Measurements from ENCODE around the gene CLEC2L.

The CLEC2L gene

DNA sequence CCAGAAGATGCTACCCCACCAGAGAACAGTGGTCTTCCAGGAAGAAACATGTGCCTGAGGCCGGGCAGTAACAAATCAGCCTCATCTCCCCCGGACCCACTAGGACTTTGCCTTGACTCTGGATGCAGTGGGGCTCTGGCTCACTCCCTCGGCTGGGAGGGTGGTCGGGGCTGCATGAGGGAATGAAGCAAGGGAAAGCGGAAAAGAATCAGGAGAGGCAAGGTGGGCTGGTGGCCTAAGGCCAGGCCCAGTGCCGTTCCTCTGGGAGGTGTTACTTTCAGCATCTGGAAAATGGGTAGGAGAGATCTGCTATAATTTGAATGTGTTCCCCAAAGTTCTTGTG, 51.8 kb downstream of the CLEC2L start:
- no peak for DNase-seq (ENCODE audit: low read depth in 2 of 2)

GRCh38 chr7:139576179-139576973, 52.9 kb downstream of the CLEC2L start:
- DNase-seq (ENCODE audit: low read depth in 2 of 2): no peak

DNA sequence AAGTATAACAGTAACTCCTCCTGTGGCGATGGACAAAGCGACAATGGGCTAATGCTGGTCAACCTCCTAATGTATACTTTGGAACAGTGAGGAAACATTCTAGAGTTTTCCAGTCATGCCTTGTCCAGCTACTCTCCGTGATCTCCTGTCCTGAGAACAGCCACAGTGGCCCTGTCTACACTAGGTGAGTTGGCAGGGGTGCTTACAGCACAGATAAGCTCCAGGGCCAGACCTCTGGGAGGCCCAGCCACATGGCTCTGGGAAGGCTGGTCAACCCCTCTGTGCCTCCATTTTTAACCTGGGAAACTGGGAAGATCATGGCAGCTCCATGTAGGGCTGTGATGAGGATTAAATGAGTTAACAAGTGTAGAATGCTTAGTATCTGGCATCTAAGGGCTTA, 57.0 kb downstream of the CLEC2L start:
- no peak for DNase-seq (ENCODE audit: low read depth in 2 of 2)

DNA sequence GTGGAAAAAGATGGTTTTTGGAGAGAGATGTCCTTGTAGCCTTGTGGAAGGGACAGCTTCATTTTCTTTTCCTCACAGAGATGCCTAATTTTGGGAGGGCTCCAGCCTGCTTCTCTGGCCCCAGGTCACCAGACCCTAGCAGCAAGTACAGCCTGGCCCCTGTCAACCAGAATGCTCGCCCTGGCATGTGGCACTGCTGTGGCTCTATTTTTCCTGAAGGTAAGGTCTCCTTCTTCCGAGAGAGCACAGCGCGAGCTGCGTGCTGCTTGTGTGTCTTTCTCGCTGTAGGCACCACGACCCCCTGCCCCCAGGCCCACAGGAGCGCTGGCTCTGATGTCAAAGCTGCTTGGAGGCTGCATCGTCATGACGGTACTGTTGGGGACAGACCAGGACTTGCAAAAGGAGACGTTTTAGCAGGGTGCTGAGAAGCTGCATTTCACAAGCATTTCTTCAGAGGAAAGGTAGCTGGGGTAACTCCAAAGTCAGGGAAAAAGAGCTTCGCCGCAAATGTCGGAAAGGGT, 58.7 kb downstream of the CLEC2L start:
- no peak for DNase-seq (ENCODE audit: low read depth in 2 of 2)

- no peak for DNase-seq (ENCODE audit: low read depth in 2 of 2)
These were observed 59.2 kb downstream of the CLEC2L start for GRCh38 chr7:139582671-139583155.

GRCh38 chr7:139583826-139584553, 60.5 kb downstream of the CLEC2L start:
- no peak for DNase-seq (ENCODE audit: low read depth in 2 of 2)

GRCh38 chr7:139585042-139585441, 61.6 kb downstream of the CLEC2L start:
- DNase-seq (ENCODE audit: low read depth in 2 of 2): no peak

GRCh38 chr7:139586286-139586685, 62.8 kb downstream of the CLEC2L start:
- DNase-seq (ENCODE audit: low read depth in 2 of 2): no peak

GRCh38 chr7:139587535-139587934, 64.0 kb downstream of the CLEC2L start:
- no peak for DNase-seq (ENCODE audit: low read depth in 2 of 2)

DNA sequence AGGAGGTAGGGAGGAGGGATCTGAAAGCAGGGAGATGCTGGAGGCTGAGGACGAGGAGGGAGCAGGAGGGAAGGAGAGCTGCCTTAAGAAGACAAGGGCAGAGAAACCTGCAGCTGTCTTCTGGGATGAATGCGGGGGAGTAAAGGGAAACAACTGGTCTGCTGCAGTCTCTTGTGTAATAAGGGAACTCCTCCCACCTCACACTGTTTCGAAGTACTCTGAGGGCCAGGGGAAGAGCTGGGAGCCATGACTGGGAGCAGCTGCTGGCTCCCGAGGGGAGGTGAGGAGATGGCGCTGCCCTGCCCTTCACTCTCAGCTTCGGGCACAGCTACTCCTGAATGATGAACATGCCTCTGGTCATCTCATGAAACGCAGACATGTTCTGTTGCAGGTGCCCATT, 65.1 kb downstream of the CLEC2L start:
- no peak for DNase-seq (ENCODE audit: low read depth in 2 of 2)

- no peak for DNase-seq (ENCODE audit: low read depth in 2 of 2)
These were observed 66.0 kb downstream of the CLEC2L start for GRCh38 chr7:139589474-139589873.

- DNase-seq (ENCODE audit: low read depth in 2 of 2): no peak
These were observed 68.2 kb downstream of the CLEC2L start for GRCh38 chr7:139591550-139592195.

DNA sequence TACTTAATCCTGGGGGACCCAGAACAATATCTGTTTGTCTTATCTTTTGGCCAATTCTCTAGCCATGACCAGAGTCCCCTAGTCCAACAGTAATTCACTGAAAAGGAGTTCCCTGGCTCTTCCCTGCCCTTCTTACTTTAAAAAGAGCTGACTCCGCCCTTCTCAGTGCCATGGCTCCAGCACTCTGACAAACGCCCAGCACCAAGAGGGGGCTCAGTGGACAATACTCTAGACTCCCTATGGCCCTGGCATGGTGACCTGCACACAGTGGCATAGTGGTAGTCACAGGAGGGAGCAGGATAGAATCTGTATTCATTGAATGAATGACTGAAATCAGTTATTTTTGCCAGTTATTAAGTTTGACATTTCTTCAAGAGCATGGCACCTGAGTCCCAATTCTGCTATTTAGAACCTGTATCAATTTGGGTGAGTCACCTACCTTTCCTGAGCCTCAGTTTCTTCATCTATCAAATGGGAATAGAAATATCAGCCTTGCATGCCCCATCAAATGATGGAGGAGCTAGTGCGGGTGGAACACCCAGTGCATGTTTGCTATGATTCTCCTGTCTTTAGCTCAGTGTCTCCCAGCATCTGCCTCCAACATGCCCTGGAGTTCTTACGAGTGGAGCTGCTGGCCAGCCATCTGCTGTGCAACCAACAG, 69.4 kb downstream of the CLEC2L start:
- no peak for DNase-seq (ENCODE audit: low read depth in 2 of 2)

GRCh38 chr7:139594090-139594489, 70.6 kb downstream of the CLEC2L start:
- no peak for DNase-seq (ENCODE audit: low read depth in 2 of 2)
